Lung microvascular endothelial cell (primary cell): ENCODE data around the gene PIH1D2. TPM values are rescaled to one million over a fixed set of nuclear protein-coding genes. Genes with fewer than 3 reads are reported as not detected.

Source experiments
- total RNA-seq: library from RNA; depleted of rRNA; stranded (reverse); fragments of >200 nt; gene quantifications from 2 replicates; pipeline ENCODE4 v1.2.1, GENCODE V29; 2014

Gene PIH1D2
- total RNA-seq, 1 donor from 2014 or later, result 0.40 TPM

Other genes with a start within 250 kb of the PIH1D2 start
- 20.3 and 21.4 TPM in 2 replicates for gene ALG9, start 202.4 kb downstream of the PIH1D2 start, total RNA-seq
- gene FDXACB1, start 194.9 kb downstream of the PIH1D2 start, total RNA-seq, result 1.1 and 2.0 TPM in 2 replicates
- 4.0 and 4.4 TPM in 2 replicates for gene CFAP68, start 194.5 kb downstream of the PIH1D2 start, total RNA-seq
- 0.22 and 0.60 TPM in 2 replicates for gene CRYAB, start 162.2 kb downstream of the PIH1D2 start, total RNA-seq
- not detected in 2 replicates for gene HSPB2, start 161.3 kb downstream of the PIH1D2 start, total RNA-seq
- gene C11orf52, start 155.1 kb downstream of the PIH1D2 start, total RNA-seq, result 0.65 TPM in 1 of 2 replicates, not detected in the other
- 2.4 and 7.6 TPM in 2 replicates for gene DIXDC1, start 136.7 kb downstream of the PIH1D2 start, total RNA-seq
- 22.0 and 26.6 TPM in 2 replicates for gene DLAT, start 48.6 kb downstream of the PIH1D2 start, total RNA-seq
- gene NKAPD1, start 282 bp upstream of the PIH1D2 start, total RNA-seq, result 12.0 and 14.1 TPM in 2 replicates
- 98.1 and 115 TPM in 2 replicates for gene TIMM8B, start 12.7 kb upstream of the PIH1D2 start, total RNA-seq
- gene SDHD, start 12.9 kb upstream of the PIH1D2 start, total RNA-seq, result 158 and 170 TPM in 2 replicates
- 0.22 TPM in 1 of 2 replicates, not detected in the other for gene IL18, start 90.1 kb upstream of the PIH1D2 start, total RNA-seq
- under 0.01 TPM in 1 of 2 replicates, not detected in the other for gene TEX12, start 93.4 kb upstream of the PIH1D2 start, total RNA-seq
- gene BCO2, start 101.5 kb upstream of the PIH1D2 start, total RNA-seq, result 0.22 and 0.60 TPM in 2 replicates
- 24.2 and 39.5 TPM in 2 replicates for gene PTS, start 152.4 kb upstream of the PIH1D2 start, total RNA-seq
- not detected in 2 replicates for gene PLET1, start 186.8 kb upstream of the PIH1D2 start, total RNA-seq